Ovary (tissue), 10 donors: Measurements from ENCODE around the gene PHLDA2. TPM values are rescaled to one million over a fixed set of nuclear protein-coding genes. Genes with fewer than 3 reads are reported as not detected.

Experiments
- DNase-seq, 5 donors: peaks; one replicate each; pipeline ENCODE4 v3.0.0-alpha.2; 2019 to 2020
- H3K27ac ChIP-seq, 2 donors: fragments of 200-600 bp; one replicate each; pipeline versions ENCODE4 v1.5.1 to v1.8.0; 2019 to 2022
- H3K27me3 ChIP-seq: fragments of 200-600 bp; one replicate; pipeline ENCODE4 v1.8.0; 2022
- H3K36me3 ChIP-seq: fragments of 200-600 bp; sonication (generic); one replicate; pipeline ENCODE4 v1.5.1; 2019
- H3K4me1 ChIP-seq: one replicate; pipeline ENCODE4 v1.8.1; 2013; ENCODE audit warnings: mild to moderate bottlenecking, moderate library complexity; ENCODE audit not compliant: insufficient read depth
- H3K4me3 ChIP-seq: fragments of 200-600 bp; sonication (generic); one replicate; pipeline ENCODE4 v1.5.1; 2017
- H3K9me3 ChIP-seq, 2 donors: fragments of 200-600 bp in 1 of 2; sonication (generic) in 1 of 2; one replicate each; pipeline versions ENCODE4 v1.5.1 to v1.8.1; 2013 to 2019; ENCODE audit warnings: mild to moderate bottlenecking in 1 of 2, moderate library complexity in 1 of 2
- EP300 ChIP-seq: sonication (generic); formaldehyde crosslinking; IDR thresholded peaks from one replicate; pipeline ENCODE4 v1.6.1; 2017; ENCODE audit warnings: antibody characterized with exemption
- POLR2A ChIP-seq: fragments of 450-650 bp; IDR thresholded peaks from one replicate; pipeline ENCODE4 v1.6.1; 2017; ENCODE audit warnings: antibody characterized with exemption, mild to moderate bottlenecking, moderate library complexity
- WGBS, 3 donors: extraction: QIAGEN DNeasy Blood & Tissue Kit in 1 of 3; methylation state at CpG; one replicate each; pipeline versions ENCODE4 v1.1.5 to v1.1.7; 2013 to 2017; 5-methylcytosine and 5-hydroxymethylcytosine counted together
- intact Hi-C, 4 donors: fragments of 100-400 bp; cut with DNase I; formaldehyde crosslinking; loops; one replicate each; pipeline versions ENCODE4 v1.11.0 to v1.15.1; 2022 to 2023
- long read RNA-seq, 3 donors: library from polyadenylated mRNA in 2 of 3; unstranded in 2 of 3; transcript quantifications; one replicate each; pipeline ENCODE4 v2.0.0 and lab custom pipeline, GENCODE V29; 2021 to 2026
- polyA plus RNA-seq, 2 donors: library from polyadenylated mRNA; stranded (reverse); fragments of 200-250 nt in 1 of 2; fragments of 350-450 nt in 1 of 2; fragmentation: Illumina TruSeq in 1 of 2; extraction: RNeasy Lipid Tissue Mini Kit (QIAGEN cat#74804) in 1 of 2; gene quantifications; one replicate each; pipeline ENCODE4 v1.2.3, GENCODE V29; 2013 to 2014
- total RNA-seq, 7 donors: library from RNA; depleted of rRNA in 2 of 7; stranded (reverse); fragments of >200 nt in 2 of 7; fragmentation: NEBNext Ultra II Directional in 3 of 7; extraction: Animal tissue kit (Norgen Biotek cat#: 25700) in 3 of 7; gene quantifications; one replicate each; pipeline versions ENCODE4 v1.1.0 to v1.2.4, GENCODE V29; 2016 to 2023
- TF ChIP-seq, protein P1 (sequence below), 3 donors: fragments of 450-650 bp in 2 of 3; fragments of 200-600 bp in 1 of 3; IDR thresholded peaks; one replicate each; pipeline versions ENCODE4 v1.5.1 to v1.8.0; 2016 to 2022; ENCODE audit warnings: antibody characterized with exemption in 3 of 3, mild to moderate bottlenecking in 1 of 3
- donor health status: DM: no; HTN: no; CAD: no; lungs with moderate emphysema.
- donor health status: DM: no; HTN: no; CAD: no.
- donor health status: Bipolar disorder and iron deficiency.
- donor health status: DM: yes; HTN: yes; CAD: no.
- donor health status: DM: no; HTN: no; CAD: no.
- donor health status: DM: yes; HTN: yes; CAD: no.

PHLDA2 gene, protein sequence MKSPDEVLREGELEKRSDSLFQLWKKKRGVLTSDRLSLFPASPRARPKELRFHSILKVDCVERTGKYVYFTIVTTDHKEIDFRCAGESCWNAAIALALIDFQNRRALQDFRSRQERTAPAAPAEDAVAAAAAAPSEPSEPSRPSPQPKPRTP
- total RNA-seq (10 to 100 TPM in 1 of 7 donors, 1 to 10 TPM in 3, under 1 TPM in 3; 0.60 to 11.3 (median 1.7) TPM), polyA plus RNA-seq (1 to 10 TPM in 1 of 2 donors, not detected in 1; 4.4 TPM)
- long read RNA-seq, donor 1, partial matches to known transcripts, result 0 of 1 reads
- long read RNA-seq, donor 1, other reads (novel, unspliced or antisense), result 0 of 1 reads
- long read RNA-seq, donor 2, partial matches to known transcripts, result 0 of 4 reads
- long read RNA-seq, donor 2, other reads (novel, unspliced or antisense), result 0 of 4 reads
- long read RNA-seq, donor 3, partial matches to known transcripts, result 3 of 4 reads
- long read RNA-seq, donor 3, other reads (novel, unspliced or antisense), result 0 of 4 reads

DNA sequence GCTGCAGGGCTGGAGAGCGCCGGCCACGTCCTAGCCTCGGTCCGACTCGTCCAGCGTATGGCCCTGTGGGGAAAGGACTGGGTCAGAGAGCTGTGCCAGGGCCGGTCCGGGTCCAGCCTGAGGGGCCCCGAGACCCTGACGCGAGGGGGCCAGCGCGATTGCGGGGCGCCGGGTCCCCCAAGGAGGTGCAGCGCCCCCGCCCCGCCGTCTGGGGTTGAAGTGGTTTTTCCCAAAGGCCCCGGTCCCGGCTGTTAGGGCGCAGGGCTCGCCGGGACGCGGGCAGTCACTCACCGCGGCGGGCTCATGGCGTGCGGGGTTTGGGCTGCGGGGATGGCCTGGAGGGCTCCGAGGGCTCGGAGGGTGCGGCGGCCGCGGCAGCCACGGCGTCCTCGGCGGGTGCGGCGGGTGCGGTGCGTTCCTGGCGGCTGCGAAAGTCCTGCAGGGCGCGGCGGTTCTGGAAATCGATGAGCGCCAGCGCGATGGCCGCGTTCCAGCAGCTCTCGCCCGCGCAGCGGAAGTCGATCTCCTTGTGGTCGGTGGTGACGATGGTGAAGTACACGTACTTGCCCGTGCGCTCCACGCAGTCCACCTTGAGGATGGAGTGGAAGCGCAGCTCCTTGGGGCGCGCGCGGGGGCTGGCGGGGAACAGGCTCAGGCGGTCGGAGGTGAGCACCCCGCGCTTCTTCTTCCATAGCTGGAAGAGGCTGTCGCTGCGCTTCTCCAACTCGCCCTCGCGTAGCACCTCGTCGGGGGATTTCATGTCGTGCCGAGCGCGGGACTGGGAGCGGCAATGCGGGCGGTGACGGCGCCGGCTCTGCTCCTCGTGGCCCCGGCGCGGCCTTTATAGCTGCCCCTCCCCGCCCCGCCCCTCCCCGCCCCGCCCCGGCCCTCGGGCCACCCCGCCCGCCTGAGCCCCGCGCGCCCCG, at the start of gene PHLDA2:
Gene PHLDA2 (minus strand): TSS at position 816 of the 926 bp plus-strand sequence. CDS start 56 bp downstream, at position 760.
- peak in 2 of 5 donors; percentile 39 to 65 for DNase-seq
- intact Hi-C loops, result no loop called here
- WGBS, 3 donors, result 0 to 1% (median 1%) methylated on average over 82 to 111 of the region's 113 CpGs

DNA sequence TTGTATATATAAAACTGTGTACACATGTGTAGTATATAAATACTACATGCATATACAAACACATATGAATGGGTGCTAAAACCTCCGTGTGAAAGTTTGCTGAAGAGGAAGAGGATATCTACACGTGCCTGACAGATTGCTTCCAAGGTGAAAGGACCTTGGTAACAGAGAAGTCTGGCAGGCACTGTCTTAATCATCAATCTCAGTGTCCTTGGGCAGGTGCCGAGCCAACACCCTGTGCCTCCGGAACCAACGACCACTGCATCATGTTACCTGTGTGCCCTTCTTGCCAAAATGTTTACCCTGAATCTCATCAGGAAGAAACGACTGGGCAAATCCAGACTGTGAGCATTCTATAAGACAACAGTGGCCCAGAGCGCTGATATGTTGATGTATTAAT, 47.9 kb upstream of the PHLDA2 start:
- intact Hi-C loops, result no loop called here
- H3K27ac ChIP-seq, result no peak overlapping the region
- whole genome bisulfite sequencing, 3 donors, result 64 to 79% (median 68%) methylated on average over 7 of the region's 7 CpGs

More for the DNA sequence above, at the start of gene PHLDA2:
- Histone ChIP-seq H3K4me1 (no peaks in the 10 kb centered on the region), H3K36me3 (no peaks in the 10 kb centered on the region), H3K9me3 (no peaks in the 10 kb centered on the region), H3K27me3 (no peaks in the 10 kb centered on the region), H3K4me3 (peak within 1 kb of the TSS; percentile 35), H3K27ac (no peak within 1 kb of the TSS)
- TF ChIP-seq, protein P1, sequence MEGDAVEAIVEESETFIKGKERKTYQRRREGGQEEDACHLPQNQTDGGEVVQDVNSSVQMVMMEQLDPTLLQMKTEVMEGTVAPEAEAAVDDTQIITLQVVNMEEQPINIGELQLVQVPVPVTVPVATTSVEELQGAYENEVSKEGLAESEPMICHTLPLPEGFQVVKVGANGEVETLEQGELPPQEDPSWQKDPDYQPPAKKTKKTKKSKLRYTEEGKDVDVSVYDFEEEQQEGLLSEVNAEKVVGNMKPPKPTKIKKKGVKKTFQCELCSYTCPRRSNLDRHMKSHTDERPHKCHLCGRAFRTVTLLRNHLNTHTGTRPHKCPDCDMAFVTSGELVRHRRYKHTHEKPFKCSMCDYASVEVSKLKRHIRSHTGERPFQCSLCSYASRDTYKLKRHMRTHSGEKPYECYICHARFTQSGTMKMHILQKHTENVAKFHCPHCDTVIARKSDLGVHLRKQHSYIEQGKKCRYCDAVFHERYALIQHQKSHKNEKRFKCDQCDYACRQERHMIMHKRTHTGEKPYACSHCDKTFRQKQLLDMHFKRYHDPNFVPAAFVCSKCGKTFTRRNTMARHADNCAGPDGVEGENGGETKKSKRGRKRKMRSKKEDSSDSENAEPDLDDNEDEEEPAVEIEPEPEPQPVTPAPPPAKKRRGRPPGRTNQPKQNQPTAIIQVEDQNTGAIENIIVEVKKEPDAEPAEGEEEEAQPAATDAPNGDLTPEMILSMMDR (IDR thresholded peaks at IDR 0.05), result no peak
- TF ChIP-seq EP300, result no peak
- no peak for TF ChIP-seq POLR2A

DNA sequence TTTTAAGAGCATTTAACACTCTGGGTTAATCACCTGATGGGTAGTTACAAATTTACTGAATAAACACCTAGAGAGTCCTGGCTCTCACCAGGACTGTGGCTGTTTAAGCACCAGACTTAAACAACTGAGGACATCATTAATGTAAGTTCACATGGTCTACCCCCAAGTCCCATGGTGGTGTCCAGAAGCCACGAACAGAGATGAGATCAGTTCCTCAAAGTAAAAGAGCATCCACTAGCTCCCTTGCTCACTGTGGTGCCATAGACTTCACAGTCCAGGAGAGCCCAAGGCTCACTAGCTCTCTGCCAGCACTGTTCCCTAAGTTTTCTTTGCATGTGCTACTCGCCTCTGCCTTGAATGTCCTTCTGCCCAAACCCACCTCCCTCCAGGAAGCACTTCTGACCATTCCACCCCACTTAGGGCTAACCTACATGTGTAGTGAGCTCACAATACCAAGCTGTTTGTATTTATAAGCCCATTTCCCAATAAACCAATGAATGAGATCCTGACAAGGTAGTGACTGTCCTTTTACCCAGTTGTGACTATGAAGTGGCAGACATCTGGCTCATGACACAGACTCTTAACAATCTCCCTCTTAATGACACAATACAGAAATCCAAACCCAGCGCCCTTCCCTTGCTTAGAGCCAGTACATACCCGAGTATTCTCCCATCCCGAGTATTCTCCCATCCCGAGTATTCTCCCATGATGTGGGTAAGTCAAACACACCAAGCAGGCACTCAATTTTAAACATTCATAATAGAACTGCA, 47.3 kb upstream of the PHLDA2 start:
- no peaks in the 10 kb centered on the region for H3K27me3 ChIP-seq
- H3K4me1 ChIP-seq, result peaks cover 5% of the 10 kb centered on the region
- TF ChIP-seq POLR2A, result no peak
- TF ChIP-seq, protein P1 (IDR thresholded peaks at IDR 0.05), result no peak
- TF ChIP-seq EP300, result no peak
- H3K36me3 ChIP-seq, result no peaks in the 10 kb centered on the region
- no peak overlapping the region for H3K27ac ChIP-seq
- no peak for DNase-seq
- no peak overlapping the region for H3K4me3 ChIP-seq
- WGBS, 3 donors, result 87 to 90% (median 87%) methylated on average over 6 of the region's 6 CpGs
- H3K9me3 ChIP-seq, result no peaks in the 10 kb centered on the region
- intact Hi-C loops, result no loop called here

More for the DNA sequence above, 47.9 kb upstream of the PHLDA2 start:
- no peaks in the 10 kb centered on the region for H3K36me3 ChIP-seq
- no peak for DNase-seq
- H3K4me1 ChIP-seq, result peaks cover 4% of the 10 kb centered on the region
- TF ChIP-seq, protein P1 (IDR thresholded peaks at IDR 0.05), result no peak
- TF ChIP-seq POLR2A, result no peak
- TF ChIP-seq EP300, result no peak
- H3K27me3 ChIP-seq, result no peaks in the 10 kb centered on the region
- H3K4me3 ChIP-seq, result no peak overlapping the region
- H3K9me3 ChIP-seq, result no peaks in the 10 kb centered on the region

DNA sequence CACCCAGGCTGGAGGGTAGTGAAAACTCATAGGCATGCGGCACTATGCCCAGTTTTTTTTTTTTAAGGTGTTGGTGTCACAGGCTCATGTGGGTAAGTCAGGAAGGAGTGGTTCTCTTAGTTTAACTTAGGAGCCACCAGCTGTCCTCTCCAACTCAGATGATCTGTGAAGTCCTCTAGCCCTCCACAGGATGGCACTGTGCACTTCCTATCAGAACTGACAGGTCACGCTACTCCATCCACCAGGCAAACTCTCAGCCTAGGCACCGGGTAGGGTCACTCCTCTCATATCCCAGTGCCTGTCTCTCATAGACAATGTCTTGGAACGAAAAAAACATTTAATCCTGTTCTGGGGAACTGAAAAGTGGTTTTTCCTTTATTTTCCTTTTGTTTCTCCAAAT, 46.4 kb upstream of the PHLDA2 start:
- H3K4me3 ChIP-seq, result no peak overlapping the region
- no peaks in the 10 kb centered on the region for H3K27me3 ChIP-seq
- no peak overlapping the region for H3K27ac ChIP-seq
- TF ChIP-seq EP300 (no peak), POLR2A (no peak)
- TF ChIP-seq, protein P1 (IDR thresholded peaks at IDR 0.05), result no peak
- H3K36me3 ChIP-seq, result no peaks in the 10 kb centered on the region
- 86 to 88% (median 88%) methylated on average over 4 of the region's 4 CpGs for WGBS, 3 donors
- intact Hi-C loops, result no loop called here
- no peak for DNase-seq
- H3K4me1 ChIP-seq, result peaks cover 5% of the 10 kb centered on the region
- H3K9me3 ChIP-seq, result no peaks in the 10 kb centered on the region
